Stimulated activated CD8-positive, alpha-beta memory T cell treated with anti-CD3 and anti-CD28 coated beads, Interleukin-12 subunit alpha, Interleukin-12 subunit beta, amount 100 ng/mL, for 24 hours (primary cell): ENCODE results near the gene SLC16A10.
"Not testable (repeated sequence)": the region's sequence is repeated elsewhere in the genome, so short reads cannot be mapped to it uniquely, and the experiment has no call there.

ENCODE experiments used
- DNase-seq: peaks from one replicate; pipeline ENCODE4 v3.0.0-alpha.2; 2020; ENCODE audit errors: extremely low read depth

The SLC16A10 gene

DNA sequence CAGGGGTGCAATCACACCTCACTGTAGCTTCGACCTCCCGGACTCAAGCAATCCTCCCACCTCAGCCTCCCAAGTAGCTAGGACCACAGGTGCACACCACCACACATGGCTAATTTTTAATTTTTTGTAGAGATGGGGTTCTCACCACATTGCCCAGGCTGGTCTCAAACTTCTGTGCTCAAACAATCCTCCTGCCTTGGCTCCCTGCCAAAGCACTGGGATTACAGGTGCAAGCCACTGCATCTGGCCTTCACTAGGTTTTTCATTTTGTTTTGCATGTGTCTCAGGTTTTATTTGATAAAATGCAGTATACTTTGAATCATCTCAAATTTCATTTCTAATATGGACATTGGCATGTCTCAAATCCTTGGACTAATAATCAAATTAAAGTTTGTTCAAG is 98.7 kb downstream of the SLC16A10 start:
- no peak for DNase-seq

DNA sequence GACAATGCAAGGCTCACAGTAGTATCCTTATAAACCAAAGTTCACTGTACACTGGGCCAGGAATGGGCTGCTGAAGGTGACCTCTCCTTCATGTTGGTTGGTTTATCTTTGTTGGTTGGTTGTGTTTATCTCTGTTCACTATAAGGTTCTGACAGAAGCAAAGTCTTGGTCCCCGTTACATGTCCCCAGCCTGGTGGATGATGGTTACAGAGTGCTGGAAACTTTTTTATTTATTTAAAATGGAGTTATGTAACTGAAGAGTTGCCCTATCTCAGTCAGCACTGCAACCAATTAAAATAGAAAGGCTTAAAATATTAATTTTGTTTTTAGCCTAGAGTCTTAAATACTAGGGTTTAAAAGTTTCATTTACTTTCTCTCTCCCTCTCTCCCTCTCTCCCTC is 100.6 kb downstream of the SLC16A10 start:
- DNase-seq, result no peak

- DNase-seq, result not testable (repeated sequence)
Observed at GRCh38 chr6:111189666-111190210, 102.4 kb downstream of the SLC16A10 start.

- DNase-seq, result no peak
Observed at GRCh38 chr6:111190637-111191036, 103.3 kb downstream of the SLC16A10 start.

GRCh38 chr6:111191136-111191535 is 103.8 kb downstream of the SLC16A10 start:
- DNase-seq, result not testable (repeated sequence)

DNA sequence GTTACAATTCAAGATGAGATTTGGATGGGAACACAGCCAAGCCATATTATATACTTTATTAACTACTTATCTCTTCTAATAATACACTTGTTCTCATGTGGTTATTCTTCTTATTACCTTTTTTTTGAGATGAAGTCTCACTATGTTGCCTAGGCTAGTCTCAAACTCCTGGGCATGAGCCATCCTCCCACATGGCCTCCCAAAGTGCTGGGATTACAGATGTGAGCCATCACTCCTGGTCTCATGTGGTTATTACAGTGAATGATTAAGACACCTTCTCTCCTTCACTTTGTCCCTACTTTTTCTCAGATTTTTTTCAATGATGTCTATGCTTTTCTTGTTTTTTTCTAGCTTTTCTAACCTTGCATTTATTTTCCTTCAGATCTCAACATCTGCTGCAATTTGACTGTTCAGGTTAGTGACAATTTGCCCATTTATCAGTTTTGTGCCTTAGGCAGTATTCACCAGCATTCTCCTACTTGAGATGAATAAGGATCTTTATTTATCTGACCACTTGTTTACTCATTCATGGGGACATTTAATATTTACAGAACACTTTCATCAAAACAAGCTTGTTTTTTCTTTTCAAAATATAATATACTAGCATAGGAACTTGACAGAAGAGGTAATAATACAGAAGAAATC is 105.7 kb downstream of the SLC16A10 start:
- no peak for DNase-seq

DNA sequence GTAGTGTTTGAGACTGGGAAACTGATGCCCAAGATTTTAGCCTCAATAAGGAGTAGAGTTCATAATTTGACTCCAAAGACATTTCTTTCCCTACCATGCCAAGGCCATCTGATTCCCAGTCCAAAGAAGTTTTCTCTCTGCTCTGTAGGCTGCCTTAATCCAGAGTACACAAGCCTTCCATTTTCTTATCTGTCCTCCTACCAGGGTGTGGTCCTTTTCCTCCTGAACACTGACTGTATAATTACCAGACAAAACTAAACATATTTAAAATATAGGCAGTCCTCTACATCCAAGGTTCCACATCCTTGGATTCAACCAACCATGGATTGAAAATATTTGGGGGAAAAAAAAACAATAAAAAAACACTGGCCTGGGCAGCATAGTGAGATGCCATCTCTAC is 108.4 kb downstream of the SLC16A10 start:
- no peak for DNase-seq

GRCh38 chr6:111198841-111199240 is 111.5 kb downstream of the SLC16A10 start:
- DNase-seq, result no peak

DNA sequence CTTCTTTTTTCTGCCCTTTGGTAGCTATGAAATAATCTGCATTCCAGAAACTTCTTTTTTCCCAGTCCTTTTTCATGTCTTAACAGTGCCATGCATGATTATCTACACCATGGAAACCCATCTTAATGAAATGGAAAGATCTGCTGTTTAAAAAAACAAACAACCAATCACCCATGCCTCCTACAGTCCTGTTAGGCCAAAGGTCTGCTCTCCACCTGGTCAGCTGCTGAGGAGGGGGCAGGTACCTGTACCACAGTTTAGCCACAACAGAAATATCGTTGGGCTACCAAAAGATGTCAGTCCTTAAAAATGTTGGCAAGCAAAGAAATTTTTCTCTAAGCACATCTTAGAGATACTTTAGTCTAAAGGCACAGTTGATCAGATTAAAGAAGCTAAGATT is 112.6 kb downstream of the SLC16A10 start:
- no peak for DNase-seq

- no peak for DNase-seq
Observed at GRCh38 chr6:111200350-111201243, 113.3 kb downstream of the SLC16A10 start.

DNA sequence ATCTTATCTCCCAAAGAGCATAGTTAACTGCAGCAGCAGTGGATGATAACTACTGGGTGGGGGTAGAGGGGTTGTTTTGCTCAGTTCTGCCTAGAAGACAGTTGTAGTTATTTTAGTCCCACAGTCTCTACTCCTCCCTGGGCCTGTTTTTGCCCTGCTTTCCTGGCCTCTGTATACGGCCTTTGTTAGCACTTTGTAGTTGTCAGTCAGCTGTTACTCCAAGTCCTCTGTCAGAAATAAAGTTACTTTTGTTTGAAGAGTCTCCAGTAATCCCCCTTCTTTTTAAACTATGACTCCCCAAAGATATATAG is 113.9 kb downstream of the SLC16A10 start:
- DNase-seq, result no peak

DNA sequence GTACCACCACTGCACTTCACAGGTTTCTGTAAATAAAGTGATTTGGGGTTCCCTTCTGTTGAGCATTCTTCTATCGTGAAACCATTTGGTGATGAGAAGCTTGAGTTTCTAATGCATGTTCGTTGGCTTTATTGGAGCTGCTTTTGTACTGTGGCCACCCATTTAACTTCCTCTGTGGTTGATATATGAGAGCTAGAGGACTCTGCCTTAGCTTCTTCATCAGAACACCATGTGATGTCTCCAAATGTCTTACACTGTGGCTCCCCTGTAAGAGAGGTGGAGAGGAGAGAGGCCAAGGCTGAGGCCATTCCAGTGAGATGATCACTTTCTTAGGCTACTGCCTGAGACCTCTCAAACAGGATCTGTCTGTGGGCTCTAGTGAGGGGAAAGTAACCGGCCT is 114.5 kb downstream of the SLC16A10 start:
- DNase-seq, result no peak

- DNase-seq, result not testable (repeated sequence)
Observed at GRCh38 chr6:111203539-111203938, 116.2 kb downstream of the SLC16A10 start.

GRCh38 chr6:111204305-111204704 is 117.0 kb downstream of the SLC16A10 start:
- DNase-seq, result no peak

DNA sequence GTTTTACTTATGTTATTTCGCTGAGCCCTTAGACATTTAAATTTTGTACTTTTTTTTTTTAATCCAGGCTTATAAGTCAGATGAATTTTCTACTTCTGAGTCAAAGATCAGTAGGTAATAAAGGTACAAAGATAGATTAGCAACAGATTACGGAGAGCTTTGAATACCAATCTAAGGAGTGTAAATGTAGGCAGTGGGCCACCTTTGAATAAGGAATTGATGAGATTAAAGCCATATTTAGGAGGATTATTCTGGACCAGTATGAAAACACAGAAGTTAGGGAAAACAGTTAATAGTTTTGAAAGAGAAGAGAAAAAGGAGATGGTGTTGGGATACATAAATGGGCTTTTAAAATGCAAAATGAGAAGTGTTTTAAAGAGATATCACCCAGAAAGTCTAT is 117.6 kb downstream of the SLC16A10 start:
- DNase-seq, result no peak

GRCh38 chr6:111205502-111205901 is 118.2 kb downstream of the SLC16A10 start:
- DNase-seq, result no peak

DNA sequence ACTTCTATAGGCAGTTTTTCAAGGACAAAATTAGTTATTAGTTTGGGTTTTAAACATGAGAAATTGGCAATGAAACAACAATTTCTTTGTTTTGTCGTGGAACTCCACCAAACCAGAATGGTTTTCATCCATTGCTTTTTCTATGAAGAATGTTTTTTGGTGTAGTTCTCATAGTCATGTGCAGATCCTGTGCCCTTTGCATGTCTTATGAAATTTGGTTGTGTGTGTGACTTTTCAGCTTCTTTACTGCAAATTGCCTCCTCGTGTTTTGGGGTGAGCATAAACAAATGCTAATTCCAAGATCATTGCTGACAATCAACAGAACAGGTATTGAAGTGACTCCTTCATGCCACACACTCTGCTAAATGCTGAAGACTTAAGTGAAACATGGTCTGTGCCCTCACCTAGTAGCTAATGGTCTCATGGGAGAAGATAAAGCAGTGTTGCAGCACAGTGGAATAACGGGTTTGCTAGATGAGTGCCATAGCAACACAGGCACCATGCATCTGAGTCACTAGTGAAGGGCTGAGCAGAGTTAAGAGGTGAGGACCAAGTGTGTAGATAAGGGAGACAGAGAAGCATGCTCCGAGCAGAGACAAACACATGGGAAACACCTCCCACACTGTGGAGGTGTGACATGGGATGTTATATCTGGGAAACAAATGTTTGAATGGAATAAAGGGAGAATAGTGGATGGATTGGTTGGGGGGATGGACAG is 120.0 kb downstream of the SLC16A10 start:
- DNase-seq, result no peak

DNA sequence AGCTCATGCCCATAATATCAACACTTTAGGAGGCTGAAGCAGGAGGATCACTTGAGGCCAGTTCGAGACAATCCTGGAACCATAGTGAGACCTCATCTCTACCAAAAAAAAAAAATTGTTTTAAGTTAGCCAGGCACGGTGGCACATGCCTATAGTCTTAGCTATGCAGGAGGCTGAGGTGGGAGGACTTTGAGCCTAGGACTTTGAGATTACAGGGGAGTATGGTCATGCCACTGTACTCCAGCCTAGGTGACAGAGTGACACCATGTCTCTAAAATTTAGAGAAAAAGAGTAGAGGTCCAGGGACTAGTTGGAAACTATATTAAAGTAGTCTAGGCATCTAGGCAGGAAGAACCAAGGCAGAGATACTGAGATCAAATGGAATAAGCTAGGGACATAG is 121.6 kb downstream of the SLC16A10 start:
- DNase-seq, result no peak

DNA sequence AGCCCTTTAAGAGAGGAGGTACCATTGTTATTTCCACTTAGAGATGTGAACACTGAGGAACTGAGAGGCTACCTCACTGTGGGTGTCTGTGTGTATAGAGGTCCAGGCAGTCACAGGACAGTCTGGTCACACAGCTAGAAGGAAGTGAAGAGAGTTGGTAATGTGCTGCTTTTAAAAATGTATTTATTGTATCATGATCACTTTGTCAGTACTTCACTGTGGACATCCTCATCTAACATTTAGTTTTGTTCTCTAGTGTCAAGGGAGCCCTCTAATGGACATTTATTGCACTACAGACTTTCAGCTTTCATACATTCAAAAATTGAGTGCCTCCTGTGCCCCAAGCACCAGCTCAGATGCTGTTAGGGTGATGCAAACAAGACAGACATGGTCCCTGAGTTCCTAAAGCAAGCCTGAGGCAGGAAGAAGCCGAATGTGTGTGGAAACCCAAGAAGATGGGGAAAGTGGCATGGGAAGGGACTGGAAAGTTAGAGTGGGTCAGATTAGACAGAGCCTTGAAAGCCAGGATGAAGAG is 123.0 kb downstream of the SLC16A10 start:
- DNase-seq, result no peak

GRCh38 chr6:111211411-111212030 is 124.2 kb downstream of the SLC16A10 start:
- no peak for DNase-seq

GRCh38 chr6:111212625-111213024 is 125.3 kb downstream of the SLC16A10 start:
- DNase-seq, result no peak

DNA sequence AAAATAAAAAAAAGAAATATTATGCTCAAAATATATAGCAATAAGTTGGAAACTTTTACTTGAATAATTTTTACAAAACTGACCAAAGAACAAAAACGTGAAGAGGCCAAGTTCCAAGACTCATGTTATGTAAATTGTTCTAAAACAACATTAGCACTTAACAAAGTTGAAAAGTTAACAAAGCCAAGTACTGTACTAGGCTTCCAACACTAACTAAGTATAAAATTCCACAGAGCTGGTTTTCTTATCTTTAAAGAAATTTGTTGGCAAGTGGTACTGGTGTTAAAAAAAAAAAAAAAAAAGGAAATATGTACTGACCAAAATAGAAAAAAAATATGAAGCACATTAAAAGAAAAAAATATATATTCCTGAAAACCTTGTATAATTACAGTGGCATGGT is 127.8 kb downstream of the SLC16A10 start:
- no peak for DNase-seq
